HG03280 (cell line): ENCODE measurements around the gene ZMIZ1.
A peak's percentile ranks its signal among the peaks of the same experiment; 100 is the strongest.
"Not testable (repeated sequence)": the region's sequence is repeated elsewhere in the genome, so short reads cannot be mapped to it uniquely, and the experiment has no call there.

Experiments used
- ATAC-seq: cut with Tn5 transposase; IDR thresholded peaks from one replicate; pipeline ENCODE4 v1.9.1; 2021; ENCODE audit warnings: mild to moderate bottlenecking, moderate library complexity; ENCODE audit not compliant: unreplicated experiment

Gene ZMIZ1

DNA sequence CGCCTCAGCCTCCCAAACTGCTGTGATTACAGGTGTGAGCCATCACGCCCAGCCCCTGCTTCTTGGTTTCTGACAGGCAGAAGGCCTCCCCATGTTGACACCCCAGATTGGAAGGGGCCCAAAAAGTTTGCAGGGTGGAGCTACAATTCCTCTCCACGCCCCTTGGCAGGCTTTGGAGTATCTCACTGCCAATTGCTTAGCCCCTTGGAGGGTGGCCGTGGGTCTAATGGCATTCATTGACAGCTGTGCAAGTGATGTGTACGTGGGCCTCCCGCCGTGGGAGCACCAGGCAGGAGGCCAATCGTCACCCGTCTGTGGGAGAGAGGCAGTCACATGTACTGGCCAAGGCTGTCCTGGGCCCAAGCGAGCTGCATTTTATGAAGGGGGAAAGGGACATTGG, 204.8 kb downstream of the ZMIZ1 start:
- no peak for ATAC-seq

DNA sequence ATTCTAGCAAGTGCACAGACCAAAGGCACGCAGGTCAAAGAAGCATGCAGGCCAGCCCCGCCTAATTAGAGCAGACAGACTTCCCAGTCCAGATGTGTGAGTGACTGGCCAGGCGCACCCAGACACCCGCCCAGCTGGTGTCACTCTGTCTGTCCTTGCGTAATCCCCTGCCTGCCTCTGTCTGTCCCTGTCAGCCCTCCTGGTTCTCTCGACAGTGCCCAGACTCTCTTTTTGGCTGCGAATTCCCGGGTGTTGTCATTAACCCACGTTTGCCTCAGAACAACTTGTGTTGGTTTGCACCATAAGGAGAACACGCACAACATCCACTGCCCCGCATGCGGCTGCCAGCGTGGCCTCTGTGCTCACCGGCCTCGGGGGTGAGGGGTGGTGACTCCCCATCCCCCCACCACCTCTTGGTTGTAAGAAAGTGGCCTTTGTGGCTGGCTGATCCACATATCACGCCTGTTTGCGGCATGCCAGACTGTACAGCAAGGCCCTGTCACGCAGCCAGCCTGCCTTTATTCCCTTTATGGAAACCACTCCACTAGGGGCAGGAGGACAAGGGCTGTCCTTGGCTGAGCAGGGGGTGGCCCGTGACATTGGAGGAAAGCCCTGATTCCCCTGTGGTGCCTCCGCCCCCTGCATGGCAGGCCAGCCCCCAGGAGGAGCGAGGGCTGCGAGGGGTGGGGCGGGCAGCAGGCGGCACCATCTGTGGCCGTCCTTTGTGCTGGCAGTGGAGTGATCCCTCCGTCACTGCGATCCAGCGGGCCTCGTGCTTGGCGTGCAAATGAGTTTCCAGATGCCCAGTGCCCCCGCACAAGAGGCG, 205.7 kb downstream of the ZMIZ1 start:
- no peak for ATAC-seq

- ATAC-seq = no peak
Measured at GRCh38 chr10:79275105-79275430, 206.3 kb downstream of the ZMIZ1 start.

DNA sequence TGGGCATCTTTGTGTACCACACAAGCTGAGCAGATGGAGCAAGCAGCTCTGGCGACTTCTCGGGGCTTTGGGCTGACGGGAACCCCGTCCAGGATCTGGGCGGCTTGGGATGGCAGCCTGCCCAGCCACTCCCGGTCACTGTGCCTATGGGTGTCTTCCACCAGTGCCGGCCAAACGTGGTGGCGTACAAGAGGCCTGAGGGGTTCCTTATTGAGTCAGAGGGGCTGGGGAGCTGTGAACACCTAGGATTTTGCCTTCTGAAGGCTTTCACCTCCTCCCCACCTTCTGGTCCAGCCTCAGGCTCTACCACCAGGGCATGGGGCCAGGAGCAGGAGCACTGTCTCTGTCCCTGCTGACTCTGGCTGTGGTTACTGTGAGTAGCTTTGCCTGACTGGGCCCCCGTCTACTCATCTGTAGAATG, 206.7 kb downstream of the ZMIZ1 start:
- no peak for ATAC-seq

- ATAC-seq = no peak
Measured at GRCh38 chr10:79277579-79278269, 209.0 kb downstream of the ZMIZ1 start.

DNA sequence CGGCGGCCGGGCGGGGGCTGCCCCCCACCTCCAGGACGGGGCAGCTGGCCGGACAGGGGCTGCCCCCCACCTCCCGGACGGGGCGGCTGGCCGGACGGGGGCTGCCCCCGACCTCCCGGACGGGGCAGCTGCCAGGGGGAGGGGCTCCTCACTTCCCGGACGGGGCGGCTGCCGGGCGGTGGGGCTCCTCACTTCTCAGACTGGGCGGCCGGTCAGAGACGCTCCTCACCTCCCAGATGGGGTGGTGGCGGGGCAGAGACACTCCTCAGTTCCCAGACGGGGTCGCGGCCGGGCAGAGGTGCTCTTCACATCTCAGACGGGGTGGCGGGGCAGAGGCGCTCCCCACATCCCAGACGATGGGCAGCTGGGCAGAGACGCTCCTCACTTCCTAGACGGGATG, 210.3 kb downstream of the ZMIZ1 start:
- not testable (repeated sequence) for ATAC-seq

GRCh38 chr10:79280956-79281355, 212.2 kb downstream of the ZMIZ1 start:
- ATAC-seq = no peak

- no peak for ATAC-seq
Measured at GRCh38 chr10:79282388-79282787, 213.6 kb downstream of the ZMIZ1 start.

DNA sequence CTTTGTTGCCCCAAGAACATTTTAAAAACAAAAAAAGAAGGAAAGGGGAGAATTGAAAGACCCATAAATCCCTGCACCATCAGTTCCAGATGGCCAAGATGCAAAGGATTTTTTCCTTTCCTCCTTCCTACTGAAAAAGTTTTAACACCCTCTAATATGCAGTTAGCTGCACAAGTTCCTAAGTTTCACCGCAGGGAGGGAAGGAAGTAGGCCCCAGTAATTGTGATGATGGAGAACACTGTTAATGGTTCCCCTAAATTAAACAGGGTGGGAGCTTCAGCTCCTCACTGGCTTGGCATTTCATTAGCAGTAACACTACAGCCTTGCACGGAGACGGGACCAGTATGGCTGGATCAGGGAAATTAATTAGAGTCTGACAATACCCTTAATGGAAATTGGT, 214.8 kb downstream of the ZMIZ1 start:
- ATAC-seq = no peak

GRCh38 chr10:79284158-79284871, 215.5 kb downstream of the ZMIZ1 start:
- ATAC-seq = no peak

DNA sequence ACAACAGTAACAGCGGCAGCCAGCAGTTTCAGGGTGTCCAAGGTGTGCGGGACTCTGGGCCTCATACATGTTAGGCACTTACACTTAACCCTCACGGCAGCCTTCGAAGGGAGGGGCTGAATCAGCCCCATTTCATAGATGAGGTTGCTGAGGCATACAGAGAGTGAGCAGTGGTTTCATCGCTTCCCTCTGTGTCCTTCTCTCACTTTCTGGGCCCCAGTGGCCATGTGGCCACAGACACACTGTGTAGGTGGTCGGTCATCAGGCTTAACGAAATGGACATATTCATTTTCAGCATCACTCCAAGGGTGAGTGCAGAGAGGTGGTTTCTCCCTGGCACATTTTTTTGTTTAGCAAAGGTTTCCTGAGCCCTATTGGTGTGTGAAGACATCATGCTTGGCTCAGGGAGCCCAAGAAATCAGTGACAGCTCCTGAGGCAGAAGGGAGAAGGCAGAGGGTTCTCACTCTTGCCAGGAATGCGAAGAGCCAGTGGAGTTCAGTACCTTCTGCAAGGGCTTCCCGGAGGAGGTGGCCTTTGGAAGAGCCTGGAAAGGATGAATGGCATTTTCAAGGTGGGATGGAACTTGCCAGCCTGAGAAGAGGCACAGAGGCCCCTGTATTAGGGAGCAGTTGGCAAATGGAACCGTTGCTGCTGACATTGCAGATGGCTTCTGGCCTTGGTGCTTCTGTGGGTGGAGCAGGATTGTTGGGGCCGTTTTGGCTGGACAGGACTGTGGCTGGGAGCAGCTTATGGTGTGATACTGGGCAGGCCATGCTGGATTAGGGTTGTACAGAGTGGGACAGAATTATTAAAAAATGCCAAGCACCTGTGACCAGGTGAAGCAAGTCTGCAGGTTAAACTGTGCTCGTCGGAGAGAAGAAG, 216.8 kb downstream of the ZMIZ1 start:
- peak; percentile 69 for ATAC-seq

- ATAC-seq = peak; percentile 81
Measured at GRCh38 chr10:79286318-79286951, 217.7 kb downstream of the ZMIZ1 start.

DNA sequence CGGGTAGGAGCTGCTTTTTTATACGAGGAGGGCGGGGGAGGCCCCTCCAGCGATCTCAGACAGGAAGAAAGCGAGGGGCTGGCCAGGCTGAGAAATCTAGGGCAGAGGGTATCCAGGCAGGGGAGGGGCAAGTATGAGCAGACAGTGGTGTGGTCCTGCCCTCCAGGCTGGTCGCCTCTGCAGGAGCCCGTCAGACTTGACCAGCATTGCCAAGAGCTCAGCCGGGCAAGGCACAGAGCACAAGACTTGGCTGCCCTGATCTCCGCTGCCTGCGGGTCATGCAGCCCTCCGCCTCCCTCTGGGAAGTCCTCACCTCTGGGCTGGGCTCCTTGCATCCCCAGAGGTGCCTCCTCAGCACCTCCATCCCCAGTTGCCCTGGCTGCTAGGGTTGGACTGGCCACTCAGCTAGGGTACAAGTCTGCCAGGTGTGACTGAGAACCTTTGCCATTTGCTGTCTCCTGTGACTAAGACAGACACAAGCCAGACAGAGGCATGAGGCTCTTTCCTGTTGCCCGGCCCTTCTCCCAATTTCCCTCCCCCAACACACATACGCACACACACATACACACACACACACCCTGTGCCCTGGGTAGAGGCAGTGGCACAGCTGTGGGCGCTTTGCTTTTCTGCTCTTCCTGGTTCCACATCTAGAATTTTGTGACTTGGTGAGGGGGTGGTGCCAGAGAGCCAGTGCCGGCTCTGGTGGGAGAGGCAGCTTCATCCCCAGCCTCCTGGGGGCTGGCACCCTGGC, 219.4 kb downstream of the ZMIZ1 start:
- ATAC-seq = no peak

DNA sequence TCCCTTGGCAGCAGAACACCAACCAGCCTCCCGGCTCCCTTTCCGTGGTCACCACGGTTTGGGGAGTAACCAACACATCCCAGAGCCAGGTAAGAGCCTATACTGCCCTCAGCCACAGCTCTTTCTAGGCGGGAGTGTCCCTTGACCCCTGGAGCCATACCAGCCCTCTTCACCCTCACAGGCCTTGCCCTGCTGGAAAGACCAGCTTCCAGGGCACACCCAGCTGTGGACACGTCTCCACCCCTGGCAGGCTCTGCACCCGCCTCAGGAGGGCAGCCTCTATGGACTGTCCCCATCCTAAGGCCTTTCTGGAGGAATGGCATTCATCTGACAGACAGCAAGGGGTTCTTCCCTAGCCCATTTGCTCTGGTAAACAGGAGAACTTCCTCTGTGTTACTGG, 221.0 kb downstream of the ZMIZ1 start:
- no peak for ATAC-seq

DNA sequence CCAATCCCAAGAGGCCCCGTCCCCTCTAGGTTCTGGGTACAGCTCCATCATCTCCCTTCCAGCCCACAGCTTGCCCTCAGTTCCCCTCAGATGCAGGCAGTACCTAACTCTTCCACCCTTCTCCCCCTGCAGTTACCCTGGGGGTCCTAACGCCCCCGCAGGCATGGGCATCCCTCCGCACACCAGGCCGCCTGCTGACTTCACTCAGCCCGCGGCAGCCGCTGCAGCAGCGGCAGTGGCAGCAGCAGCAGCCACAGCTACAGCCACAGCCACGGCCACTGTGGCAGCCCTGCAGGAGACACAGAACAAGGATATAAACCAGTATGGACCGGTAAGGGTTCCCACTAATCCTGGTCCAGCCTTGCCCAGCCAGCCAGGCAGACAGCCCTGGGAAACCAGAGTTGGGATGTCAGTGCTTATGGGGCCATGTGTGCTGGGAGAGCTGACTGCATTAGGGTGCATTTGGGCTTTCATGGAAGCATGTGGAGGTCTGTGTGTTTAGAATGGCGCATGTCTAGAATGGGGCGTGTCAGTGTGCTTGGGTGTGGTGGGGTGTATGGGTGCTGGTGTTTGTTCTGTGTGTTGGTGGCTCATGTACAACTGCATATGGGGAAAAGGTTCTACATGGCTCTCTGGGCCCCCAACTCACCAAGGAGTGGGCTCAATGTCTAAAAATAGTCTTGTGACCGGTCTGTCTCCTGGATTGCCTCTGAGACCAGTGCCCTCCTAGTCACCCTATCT, 223.4 kb downstream of the ZMIZ1 start:
- ATAC-seq = no peak

DNA sequence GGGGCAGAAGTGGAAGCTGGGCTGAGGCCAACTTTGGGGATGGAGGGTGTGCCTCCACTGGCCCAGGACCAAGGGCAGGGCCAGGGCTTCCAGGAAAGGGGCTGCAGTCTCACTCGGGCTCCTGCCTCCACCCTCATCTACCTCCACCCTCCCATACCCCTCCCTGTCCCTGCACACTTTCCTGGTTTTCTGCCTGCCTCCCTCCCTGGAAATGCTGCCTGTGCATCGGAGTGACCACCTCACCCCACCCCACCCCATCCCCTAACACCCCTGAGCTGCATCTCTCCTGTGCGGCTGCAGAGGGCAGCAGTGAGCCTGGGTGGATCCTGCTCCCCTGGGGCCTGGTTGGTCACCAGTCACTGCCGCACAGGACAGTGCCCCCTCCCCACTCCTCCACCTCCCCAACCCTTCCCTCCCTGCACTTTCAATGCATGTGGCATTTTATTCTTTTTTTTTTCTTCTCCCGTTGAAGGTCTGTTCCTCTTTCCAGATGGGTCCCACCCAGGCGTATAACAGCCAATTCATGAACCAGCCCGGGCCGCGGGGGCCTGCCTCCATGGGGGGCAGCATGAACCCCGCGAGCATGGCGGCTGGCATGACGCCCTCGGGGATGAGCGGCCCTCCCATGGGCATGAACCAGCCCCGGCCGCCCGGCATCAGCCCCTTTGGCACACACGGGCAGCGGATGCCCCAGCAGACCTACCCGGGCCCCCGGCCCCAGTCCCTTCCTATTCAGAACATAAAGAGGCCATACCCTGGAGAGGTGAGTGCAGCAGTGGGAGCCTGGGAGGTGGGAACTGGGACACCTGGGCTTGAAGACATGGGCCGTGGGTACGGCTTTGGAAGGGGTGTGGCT, 224.4 kb downstream of the ZMIZ1 start:
- peak; percentile 48 for ATAC-seq

GRCh38 chr10:79293841-79294581, 225.2 kb downstream of the ZMIZ1 start:
- ATAC-seq = no peak
